HepG2 (cell line): ENCODE measurements around the gene MOV10L1. TPM values are rescaled to one million over a fixed set of nuclear protein-coding genes. Genes with fewer than 3 reads are reported as not detected.

Source experiments
- FOSL2 ChIP-seq: sonication (generic); formaldehyde crosslinking; IDR thresholded peaks from 2 replicates; pipeline ENCODE4 v1.4.0; 2020; ENCODE audit warnings: missing genetic modification reagents
- NR2C2 ChIP-seq: sonication (generic); formaldehyde crosslinking; IDR thresholded peaks from 2 replicates; pipeline ENCODE4 v1.4.0; 2020; ENCODE audit warnings: missing genetic modification reagents, mild to moderate bottlenecking, moderate library complexity, borderline replicate concordance
- PLRG1 ChIP-seq: fragments of 450-650 bp; conservative IDR thresholded peaks from 2 replicates; pipeline ENCODE4 v1.6.1; 2016
- RARA ChIP-seq: IDR thresholded peaks from 2 replicates; pipeline ENCODE4 v1.6.1; 2016; ENCODE audit warnings: missing genetic modification reagents, missing compliant biosample characterization
- RELA ChIP-seq: sonication (generic); formaldehyde crosslinking; IDR thresholded peaks from 2 replicates; pipeline ENCODE4 v1.4.0; 2020; ENCODE audit warnings: missing genetic modification reagents
- ZKSCAN5 ChIP-seq: sonication (generic); formaldehyde crosslinking; IDR thresholded peaks from 2 replicates; pipeline ENCODE4 v1.5.1; 2020; ENCODE audit warnings: mild to moderate bottlenecking, missing genetic modification reagents
- ZNF263 ChIP-seq: sonication (generic); formaldehyde crosslinking; IDR thresholded peaks from 2 replicates; pipeline ENCODE4 v1.4.0; 2020; ENCODE audit warnings: missing genetic modification reagents
- ZNF841 ChIP-seq: sonication (generic); formaldehyde crosslinking; IDR thresholded peaks from 2 replicates; pipeline ENCODE4 v1.8.1; 2023; ENCODE audit warnings: missing genetic modification reagents, borderline replicate concordance
- ZNF878 ChIP-seq: sonication (generic); formaldehyde crosslinking; IDR thresholded peaks from 2 replicates; pipeline ENCODE4 v1.8.1; 2023; ENCODE audit warnings: mild to moderate bottlenecking, missing genetic modification reagents, moderate library complexity
- polyA plus RNA-seq, 8 experiments: library from polyadenylated mRNA; depleted of rRNA in 3 of 8; stranded (reverse) in 7 of 8; unstranded in 1 of 8; fragments of >200 nt; fragmentation: Illumina TruSeq in 4 of 8; extraction: Trizol in 4 of 8; gene quantifications; 2 replicates each; pipeline versions ENCODE4 v1.2.1 to v1.2.3, GENCODE V29; 2011 to 2016; ENCODE audit warnings: low read depth in 4 of 8, missing spikeins in 1 of 8, mixed read lengths in 1 of 8; ENCODE audit not compliant: insufficient read depth in 1 of 8
- total RNA-seq, 5 experiments: library from RNA; depleted of rRNA; stranded (reverse); fragments of >200 nt; fragmentation: Illumina TruSeq; extraction: Trizol; gene quantifications; 2 replicates each; pipeline ENCODE4 v1.2.3, GENCODE V29; 2016; ENCODE audit warnings: low read depth in 1 of 5
- TF ChIP-seq, protein P1 (sequence below): sonication (generic); formaldehyde crosslinking; IDR thresholded peaks from 2 replicates; pipeline ENCODE4 v1.4.0; 2020; ENCODE audit warnings: mild to moderate bottlenecking, missing genetic modification reagents
- TF ChIP-seq, protein P2 (sequence below): sonication (generic); formaldehyde crosslinking; IDR thresholded peaks from 2 replicates; pipeline ENCODE4 v1.4.0; 2020; ENCODE audit warnings: missing genetic modification reagents, borderline replicate concordance
- TF ChIP-seq, protein P3 (sequence below): sonication (generic); formaldehyde crosslinking; IDR thresholded peaks from 2 replicates; pipeline ENCODE4 v1.4.0; 2020; ENCODE audit warnings: mild to moderate bottlenecking, missing genetic modification reagents
- TF ChIP-seq, protein P4 (sequence below): sonication (generic); formaldehyde crosslinking; IDR thresholded peaks from 2 replicates; pipeline ENCODE4 v1.9.0; 2022; ENCODE audit warnings: missing genetic modification reagents, mild to moderate bottlenecking, borderline replicate concordance
- TF ChIP-seq, protein P5 (sequence below): sonication (generic); formaldehyde crosslinking; IDR thresholded peaks from 2 replicates; pipeline ENCODE4 v1.5.0; 2020; ENCODE audit warnings: missing genetic modification reagents
- TF ChIP-seq, protein P6 (sequence below): sonication (generic); formaldehyde crosslinking; IDR thresholded peaks from 2 replicates; pipeline ENCODE4 v1.4.0; 2020; ENCODE audit warnings: missing genetic modification reagents

MOV10L1 gene
- total and polyA plus RNA-seq, 2 of the 13 experiments (the other 11 are each of a cell fraction or from before 2014, with no cell fraction given) = 0.11 to 0.12 TPM

DNA sequence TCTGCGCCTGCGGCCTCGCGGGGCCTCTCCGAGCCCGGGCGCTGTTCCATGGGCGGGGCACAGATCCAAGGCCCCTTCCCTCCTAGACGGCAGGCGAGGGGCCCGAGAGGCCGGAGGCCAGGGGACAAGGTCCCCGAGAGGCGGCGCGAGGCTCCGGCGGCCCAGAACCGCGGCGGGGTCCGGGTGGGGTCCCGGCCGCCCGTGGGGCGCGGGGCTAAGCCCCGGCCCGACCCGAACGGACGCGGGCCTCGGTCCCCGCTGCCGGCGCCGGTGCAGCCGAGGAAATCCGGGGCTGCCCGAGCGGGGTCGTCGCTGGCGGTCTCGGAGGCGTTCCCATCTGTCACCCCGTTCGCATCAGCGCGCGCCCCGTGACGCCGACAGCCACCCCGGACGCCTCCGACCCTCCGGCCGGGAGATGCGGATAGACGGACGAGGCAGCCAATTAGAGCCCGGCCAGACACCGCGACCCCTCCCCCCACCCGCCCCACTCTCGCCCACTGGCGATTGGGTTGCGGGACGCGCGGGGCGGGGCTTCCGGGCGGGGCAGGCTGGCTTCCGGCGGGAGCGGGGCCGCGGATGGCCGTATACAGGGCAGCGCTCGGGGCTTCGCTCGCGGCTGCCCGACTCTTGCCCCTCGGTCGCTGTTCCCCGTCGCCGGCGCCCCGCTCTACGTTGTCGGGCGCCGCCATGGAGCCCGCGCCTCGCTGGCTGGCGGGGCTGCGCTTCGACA, 110.8 kb downstream of the MOV10L1 start, which contains the start of gene SELENOO (continued):
- TF ChIP-seq, protein P1, sequence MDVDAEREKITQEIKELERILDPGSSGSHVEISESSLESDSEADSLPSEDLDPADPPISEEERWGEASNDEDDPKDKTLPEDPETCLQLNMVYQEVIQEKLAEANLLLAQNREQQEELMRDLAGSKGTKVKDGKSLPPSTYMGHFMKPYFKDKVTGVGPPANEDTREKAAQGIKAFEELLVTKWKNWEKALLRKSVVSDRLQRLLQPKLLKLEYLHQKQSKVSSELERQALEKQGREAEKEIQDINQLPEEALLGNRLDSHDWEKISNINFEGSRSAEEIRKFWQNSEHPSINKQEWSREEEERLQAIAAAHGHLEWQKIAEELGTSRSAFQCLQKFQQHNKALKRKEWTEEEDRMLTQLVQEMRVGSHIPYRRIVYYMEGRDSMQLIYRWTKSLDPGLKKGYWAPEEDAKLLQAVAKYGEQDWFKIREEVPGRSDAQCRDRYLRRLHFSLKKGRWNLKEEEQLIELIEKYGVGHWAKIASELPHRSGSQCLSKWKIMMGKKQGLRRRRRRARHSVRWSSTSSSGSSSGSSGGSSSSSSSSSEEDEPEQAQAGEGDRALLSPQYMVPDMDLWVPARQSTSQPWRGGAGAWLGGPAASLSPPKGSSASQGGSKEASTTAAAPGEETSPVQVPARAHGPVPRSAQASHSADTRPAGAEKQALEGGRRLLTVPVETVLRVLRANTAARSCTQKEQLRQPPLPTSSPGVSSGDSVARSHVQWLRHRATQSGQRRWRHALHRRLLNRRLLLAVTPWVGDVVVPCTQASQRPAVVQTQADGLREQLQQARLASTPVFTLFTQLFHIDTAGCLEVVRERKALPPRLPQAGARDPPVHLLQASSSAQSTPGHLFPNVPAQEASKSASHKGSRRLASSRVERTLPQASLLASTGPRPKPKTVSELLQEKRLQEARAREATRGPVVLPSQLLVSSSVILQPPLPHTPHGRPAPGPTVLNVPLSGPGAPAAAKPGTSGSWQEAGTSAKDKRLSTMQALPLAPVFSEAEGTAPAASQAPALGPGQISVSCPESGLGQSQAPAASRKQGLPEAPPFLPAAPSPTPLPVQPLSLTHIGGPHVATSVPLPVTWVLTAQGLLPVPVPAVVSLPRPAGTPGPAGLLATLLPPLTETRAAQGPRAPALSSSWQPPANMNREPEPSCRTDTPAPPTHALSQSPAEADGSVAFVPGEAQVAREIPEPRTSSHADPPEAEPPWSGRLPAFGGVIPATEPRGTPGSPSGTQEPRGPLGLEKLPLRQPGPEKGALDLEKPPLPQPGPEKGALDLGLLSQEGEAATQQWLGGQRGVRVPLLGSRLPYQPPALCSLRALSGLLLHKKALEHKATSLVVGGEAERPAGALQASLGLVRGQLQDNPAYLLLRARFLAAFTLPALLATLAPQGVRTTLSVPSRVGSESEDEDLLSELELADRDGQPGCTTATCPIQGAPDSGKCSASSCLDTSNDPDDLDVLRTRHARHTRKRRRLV (CRISPR knock-in tag) = no peak
- TF ChIP-seq, protein P2, sequence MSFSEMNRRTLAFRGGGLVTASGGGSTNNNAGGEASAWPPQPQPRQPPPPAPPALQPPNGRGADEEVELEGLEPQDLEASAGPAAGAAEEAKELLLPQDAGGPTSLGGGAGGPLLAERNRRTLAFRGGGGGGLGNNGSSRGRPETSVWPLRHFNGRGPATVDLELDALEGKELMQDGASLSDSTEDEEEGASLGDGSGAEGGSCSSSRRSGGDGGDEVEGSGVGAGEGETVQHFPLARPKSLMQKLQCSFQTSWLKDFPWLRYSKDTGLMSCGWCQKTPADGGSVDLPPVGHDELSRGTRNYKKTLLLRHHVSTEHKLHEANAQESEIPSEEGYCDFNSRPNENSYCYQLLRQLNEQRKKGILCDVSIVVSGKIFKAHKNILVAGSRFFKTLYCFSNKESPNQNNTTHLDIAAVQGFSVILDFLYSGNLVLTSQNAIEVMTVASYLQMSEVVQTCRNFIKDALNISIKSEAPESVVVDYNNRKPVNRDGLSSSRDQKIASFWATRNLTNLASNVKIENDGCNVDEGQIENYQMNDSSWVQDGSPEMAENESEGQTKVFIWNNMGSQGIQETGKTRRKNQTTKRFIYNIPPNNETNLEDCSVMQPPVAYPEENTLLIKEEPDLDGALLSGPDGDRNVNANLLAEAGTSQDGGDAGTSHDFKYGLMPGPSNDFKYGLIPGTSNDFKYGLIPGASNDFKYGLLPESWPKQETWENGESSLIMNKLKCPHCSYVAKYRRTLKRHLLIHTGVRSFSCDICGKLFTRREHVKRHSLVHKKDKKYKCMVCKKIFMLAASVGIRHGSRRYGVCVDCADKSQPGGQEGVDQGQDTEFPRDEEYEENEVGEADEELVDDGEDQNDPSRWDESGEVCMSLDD (CRISPR knock-in tag) = 0 out of 2 replicates have a peak, but pooled peaks have one; percentile 18
- TF ChIP-seq, protein P3, sequence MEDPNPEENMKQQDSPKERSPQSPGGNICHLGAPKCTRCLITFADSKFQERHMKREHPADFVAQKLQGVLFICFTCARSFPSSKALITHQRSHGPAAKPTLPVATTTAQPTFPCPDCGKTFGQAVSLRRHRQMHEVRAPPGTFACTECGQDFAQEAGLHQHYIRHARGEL (CRISPR knock-in tag) = no peak
- TF ChIP-seq, protein P4, sequence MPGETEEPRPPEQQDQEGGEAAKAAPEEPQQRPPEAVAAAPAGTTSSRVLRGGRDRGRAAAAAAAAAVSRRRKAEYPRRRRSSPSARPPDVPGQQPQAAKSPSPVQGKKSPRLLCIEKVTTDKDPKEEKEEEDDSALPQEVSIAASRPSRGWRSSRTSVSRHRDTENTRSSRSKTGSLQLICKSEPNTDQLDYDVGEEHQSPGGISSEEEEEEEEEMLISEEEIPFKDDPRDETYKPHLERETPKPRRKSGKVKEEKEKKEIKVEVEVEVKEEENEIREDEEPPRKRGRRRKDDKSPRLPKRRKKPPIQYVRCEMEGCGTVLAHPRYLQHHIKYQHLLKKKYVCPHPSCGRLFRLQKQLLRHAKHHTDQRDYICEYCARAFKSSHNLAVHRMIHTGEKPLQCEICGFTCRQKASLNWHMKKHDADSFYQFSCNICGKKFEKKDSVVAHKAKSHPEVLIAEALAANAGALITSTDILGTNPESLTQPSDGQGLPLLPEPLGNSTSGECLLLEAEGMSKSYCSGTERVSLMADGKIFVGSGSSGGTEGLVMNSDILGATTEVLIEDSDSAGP (CRISPR knock-in tag) = 0 out of 2 replicates have a peak, but pooled peaks have one; percentile 3
- TF ChIP-seq ZKSCAN5 (CRISPR knock-in tag) (no peak), FOSL2 (CRISPR knock-in tag) (no peak), ZNF841 (CRISPR knock-in tag) (no peak), NR2C2 (CRISPR knock-in tag) (peak; percentile 72), ZNF878 (no peak), RARA (CRISPR knock-in tag) (no peak), PLRG1 (no peak), RELA (CRISPR knock-in tag) (no peak), ZNF263 (CRISPR knock-in tag) (no peak)
- TF ChIP-seq, protein P5, sequence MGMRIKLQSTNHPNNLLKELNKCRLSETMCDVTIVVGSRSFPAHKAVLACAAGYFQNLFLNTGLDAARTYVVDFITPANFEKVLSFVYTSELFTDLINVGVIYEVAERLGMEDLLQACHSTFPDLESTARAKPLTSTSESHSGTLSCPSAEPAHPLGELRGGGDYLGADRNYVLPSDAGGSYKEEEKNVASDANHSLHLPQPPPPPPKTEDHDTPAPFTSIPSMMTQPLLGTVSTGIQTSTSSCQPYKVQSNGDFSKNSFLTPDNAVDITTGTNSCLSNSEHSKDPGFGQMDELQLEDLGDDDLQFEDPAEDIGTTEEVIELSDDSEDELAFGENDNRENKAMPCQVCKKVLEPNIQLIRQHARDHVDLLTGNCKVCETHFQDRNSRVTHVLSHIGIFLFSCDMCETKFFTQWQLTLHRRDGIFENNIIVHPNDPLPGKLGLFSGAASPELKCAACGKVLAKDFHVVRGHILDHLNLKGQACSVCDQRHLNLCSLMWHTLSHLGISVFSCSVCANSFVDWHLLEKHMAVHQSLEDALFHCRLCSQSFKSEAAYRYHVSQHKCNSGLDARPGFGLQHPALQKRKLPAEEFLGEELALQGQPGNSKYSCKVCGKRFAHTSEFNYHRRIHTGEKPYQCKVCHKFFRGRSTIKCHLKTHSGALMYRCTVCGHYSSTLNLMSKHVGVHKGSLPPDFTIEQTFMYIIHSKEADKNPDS (CRISPR knock-in tag) = no peak
- TF ChIP-seq, protein P6, sequence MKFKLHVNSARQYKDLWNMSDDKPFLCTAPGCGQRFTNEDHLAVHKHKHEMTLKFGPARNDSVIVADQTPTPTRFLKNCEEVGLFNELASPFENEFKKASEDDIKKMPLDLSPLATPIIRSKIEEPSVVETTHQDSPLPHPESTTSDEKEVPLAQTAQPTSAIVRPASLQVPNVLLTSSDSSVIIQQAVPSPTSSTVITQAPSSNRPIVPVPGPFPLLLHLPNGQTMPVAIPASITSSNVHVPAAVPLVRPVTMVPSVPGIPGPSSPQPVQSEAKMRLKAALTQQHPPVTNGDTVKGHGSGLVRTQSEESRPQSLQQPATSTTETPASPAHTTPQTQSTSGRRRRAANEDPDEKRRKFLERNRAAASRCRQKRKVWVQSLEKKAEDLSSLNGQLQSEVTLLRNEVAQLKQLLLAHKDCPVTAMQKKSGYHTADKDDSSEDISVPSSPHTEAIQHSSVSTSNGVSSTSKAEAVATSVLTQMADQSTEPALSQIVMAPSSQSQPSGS (CRISPR knock-in tag) = no peak
